AG09319 (cell line): ENCODE results near the gene CCDC201.

Experiments
- DNase-seq: peaks from one replicate; pipeline ENCODE4 v3.0.0-alpha.2; 2010; ENCODE audit warnings: low read depth; ENCODE audit errors: extremely low read depth
- CTCF ChIP-seq: IDR thresholded peaks from 2 replicates; pipeline ENCODE4 v1.5.1; 2011; ENCODE audit warnings: low read depth, mild to moderate bottlenecking, inconsistent platforms, low read length, moderate library complexity

The CCDC201 gene

GRCh38 chr7:45873035-45873354, at the start of gene CCDC201:
CCDC201 (minus strand) TSS chr7:45873082; CDS start chr7:45873007, 75 bp downstream.
- no peak for DNase-seq
- no peak for TF ChIP-seq CTCF

- peak; percentile 99 for TF ChIP-seq CTCF
- no peak for DNase-seq
Observed at GRCh38 chr7:45921699-45922519, 49.0 kb upstream of the CCDC201 start.

GRCh38 chr7:45921381-45921698, 48.5 kb upstream of the CCDC201 start:
- no peak for DNase-seq
- TF ChIP-seq CTCF: no peak

GRCh38 chr7:45920502-45921380, 47.9 kb upstream of the CCDC201 start, which contains the start of gene IGFBP3:
IGFBP3 (minus strand) TSS chr7:45921272; CDS start chr7:45921140, 132 bp downstream.
- no peak for DNase-seq
- TF ChIP-seq CTCF: no peak

GRCh38 chr7:45919993-45920459, 47.1 kb upstream of the CCDC201 start:
- no peak for TF ChIP-seq CTCF
- DNase-seq: no peak

- DNase-seq: no peak
- TF ChIP-seq CTCF: no peak
Observed at GRCh38 chr7:45919231-45919784, 46.4 kb upstream of the CCDC201 start.
